GM19240 (cell line): ENCODE results near the gene ANKRD12.
"Not testable (repeated sequence)": the region's sequence is repeated elsewhere in the genome, so short reads cannot be mapped to it uniquely, and the experiment has no call there.

Experiments
- DNase-seq: peaks from one replicate; pipeline ENCODE4 v3.0.0; 2011; ENCODE audit warnings: low spot score; ENCODE audit not compliant: insufficient read length

The ANKRD12 gene

DNA sequence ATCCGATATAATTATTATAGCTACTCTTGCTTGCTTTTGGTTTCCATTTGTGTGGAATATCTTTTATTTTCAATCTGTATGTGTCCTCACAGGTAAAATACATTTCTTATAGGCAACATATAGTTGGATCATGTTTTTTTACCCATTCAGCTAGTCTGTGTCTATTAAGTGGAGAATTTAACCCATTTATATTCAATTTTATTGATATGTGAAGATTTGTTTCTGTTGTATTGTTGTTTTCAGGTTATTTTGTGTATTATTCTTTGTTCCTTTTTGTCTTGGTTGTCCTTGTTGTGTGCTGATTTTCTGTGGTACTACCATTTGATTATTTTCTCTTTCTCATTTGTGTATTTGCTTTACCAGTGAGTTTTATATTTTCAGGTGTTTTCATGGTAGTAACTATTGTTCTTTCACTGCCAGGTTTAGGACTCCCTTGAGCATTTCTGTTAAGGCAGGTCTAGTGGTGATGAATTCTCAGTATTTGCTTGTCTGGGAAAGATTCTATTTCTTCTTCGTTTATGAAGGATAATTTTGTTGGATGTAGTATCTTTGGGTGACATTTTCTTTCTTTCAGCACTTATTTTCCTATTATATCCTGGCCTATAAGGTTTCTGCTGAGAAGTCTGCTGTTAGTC lies 95.4 kb downstream of the ANKRD12 start:
- no peak for DNase-seq

DNA sequence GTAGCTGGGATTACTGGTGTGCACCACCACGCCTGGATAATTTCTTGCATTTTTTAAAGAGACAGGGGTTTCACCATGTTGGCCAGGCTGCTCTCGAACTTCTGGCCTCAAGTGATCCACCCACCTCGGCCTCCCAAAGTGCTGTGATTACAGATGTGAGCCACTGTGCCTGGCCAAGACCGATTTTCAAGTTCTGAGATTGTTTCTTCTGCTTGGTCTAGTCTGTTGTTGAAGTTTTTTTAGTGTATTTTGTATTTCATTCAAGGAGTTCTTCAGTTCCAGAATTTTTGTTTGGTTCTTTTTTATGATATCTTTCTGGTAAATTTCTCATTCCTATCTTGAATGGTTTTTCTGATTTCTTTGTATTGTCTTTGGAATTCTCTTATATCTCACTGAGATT lies 96.4 kb downstream of the ANKRD12 start:
- DNase-seq, result no peak

DNA sequence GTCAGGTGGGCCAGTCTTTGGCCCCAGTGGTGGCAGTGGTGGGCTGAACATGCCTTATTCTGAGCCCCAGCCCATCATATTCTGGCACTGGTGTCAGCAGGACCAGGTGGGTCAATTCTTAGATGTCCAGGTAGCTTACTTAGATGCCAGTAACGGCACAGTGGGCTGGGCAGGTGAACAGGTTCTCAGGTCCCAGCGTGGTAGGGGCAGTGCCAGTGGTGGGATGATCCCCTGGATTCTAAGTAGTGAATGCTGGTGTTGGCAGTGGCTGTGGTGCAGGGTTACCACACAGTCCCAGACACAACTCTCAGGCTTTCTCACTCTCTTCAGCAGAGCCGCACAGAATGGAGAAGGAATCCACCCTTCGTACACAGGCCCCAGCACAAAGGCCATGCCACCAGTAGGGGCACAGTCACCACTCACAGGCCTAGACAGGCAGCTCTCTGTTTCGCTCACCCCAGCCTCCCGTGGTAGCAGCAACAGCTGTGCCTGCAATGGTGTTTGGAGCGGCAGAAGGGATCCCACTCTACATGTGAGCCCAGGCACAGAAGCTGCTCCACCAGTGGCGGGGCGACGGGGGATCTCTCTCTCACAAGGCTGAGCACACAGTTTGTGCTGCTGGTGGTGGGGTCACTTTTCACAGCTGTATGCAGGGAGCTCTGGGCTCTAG lies 97.3 kb downstream of the ANKRD12 start:
- no peak for DNase-seq

DNA sequence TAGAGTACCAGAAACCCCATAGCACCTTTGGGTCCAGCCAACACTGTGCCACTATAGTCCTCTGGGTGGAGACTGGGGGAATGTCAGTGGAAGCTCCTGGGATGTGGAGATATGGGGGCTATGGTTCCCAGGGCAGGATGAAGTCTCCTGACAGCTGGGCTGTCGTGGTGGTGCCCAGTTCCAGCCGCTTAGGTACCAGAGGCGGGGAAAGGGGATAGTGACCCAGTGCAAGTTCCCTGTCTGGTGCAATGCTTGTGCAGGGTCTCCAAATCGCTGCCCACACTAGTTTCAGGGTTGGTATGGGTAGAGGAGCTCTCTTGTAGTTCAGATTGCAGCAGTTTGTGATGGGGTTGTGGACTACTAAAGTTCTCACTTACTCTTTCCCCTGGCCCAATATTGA lies 97.9 kb downstream of the ANKRD12 start:
- no peak for DNase-seq

DNA sequence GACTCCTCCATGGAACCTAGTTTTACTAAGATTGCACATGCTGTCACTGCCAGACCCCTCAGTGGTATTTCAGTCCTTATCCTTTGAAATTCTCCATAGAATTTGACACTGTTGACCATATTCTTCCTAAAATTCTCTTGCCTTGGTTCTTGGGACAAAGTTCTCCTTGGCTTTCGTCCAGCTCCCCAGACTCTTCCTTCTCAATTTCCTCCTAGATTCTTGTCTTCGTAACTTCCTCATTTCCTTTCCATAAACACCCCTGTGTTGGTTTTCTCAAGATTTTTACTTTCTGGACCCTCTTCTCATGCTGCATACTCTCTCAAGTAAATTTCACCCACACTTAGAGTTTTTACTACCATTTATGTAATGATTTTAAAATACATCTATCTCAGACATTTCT lies 101.4 kb downstream of the ANKRD12 start:
- no peak for DNase-seq

DNA sequence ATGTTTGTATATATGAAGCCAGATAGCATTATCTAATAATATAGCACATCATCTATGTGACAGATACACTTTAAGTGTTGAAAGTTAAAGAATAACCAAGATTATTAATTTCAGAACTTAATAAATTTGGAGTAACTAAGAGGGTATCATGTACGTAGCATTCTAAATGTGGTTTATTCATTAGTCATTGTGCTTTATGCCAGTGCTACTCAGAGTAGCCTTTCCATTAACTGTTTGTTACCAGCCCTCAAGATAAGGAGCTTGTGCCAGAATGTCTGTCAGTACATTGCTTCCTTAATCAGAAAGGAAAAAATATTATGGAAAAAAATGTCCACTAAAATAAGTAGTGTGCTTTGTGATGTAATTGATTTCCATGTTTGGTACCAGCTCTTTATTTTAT lies 103.1 kb downstream of the ANKRD12 start:
- no peak for DNase-seq

DNA sequence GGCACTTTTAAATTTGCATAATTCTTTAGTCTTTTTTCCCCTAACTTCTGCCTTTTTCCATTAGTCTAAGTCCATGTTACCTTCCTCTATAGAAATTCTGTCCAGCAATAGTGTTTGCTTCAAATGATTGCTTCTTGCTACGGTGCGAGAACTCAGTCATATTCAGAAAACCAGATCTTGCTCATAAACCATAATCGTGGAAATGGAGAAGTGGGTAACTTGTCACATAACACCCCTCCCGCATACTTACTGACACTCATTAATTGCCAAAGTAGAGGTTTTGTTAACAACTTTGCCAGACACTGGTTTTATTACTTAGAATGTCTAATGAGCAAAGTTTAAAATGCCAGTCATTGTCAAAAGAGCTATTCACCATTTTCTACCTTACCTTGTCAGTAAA lies 103.7 kb downstream of the ANKRD12 start:
- DNase-seq, result no peak

DNA sequence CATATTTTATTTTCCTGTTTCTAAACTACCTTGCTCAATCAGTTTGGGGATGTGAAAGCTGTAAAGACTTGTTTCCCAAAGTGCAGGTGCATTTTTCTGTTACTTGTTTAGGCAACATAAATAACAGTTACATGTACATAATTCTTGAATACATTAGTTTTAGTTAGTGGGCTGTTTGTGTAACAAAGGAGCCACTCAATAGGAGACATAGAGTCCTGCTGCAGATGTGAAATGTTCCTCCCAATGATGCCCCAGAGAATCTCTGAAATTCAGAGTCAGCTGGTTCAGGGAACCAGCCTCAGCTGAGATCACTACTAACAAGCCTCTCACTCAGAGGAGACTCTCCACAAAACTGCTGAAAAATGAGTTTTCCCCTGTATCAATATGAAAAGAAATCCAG lies 106.4 kb downstream of the ANKRD12 start:
- no peak for DNase-seq

DNA sequence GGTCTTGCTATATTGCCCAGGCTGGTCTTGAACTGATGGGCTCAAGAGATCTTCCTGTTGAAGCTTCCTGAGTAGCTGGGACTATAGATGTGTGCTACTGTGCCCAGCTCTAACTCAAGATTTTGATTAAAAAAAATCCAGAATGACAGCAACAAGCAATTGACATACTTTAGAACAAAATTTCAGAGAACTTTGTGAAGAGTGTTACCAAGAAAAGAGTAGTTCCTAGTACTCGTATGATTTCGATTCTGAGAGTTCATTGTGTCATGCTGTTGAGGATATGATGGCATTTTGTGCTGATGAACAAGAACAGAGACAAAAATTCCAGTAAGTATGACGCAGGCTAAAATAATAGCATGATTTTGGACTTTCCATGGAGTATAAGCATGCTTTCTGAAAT lies 107.8 kb downstream of the ANKRD12 start:
- DNase-seq, result no peak

DNA sequence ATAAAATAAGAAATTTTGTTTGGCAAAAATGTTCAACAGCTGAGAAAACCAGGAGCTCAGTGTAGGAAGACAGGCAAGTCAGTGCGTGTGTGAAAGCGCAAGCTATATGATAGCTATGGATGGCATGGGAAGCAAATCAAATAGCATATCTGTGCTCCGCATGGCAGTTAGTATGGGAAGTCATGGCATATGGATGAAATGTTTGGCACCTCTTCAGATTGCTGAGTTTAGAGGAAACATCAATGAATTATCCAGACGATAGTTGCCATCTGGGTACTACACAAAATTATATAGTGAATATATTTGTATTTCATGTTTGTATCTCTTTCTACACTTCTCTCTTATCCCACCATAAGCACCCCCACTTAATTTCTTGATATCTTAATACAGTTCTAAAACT lies 112.1 kb downstream of the ANKRD12 start:
- no peak for DNase-seq

DNA sequence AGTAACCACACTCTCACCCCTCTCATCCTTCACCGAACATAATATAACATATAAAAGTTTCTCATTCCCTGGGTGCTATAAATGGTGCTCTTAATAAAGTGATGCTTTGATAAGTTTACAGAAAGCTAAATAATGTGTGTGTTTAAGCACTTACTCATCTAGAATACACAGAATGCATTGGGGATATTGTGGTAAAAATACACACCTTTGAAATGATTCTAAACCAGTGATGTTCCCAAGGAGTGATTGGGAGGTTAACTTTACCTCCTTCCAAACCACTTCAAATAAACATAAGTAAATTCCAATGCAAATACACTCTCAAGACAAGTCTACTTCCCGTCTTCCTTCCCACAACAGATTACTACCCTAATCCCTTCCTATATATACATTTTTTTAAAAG lies 112.7 kb downstream of the ANKRD12 start:
- DNase-seq, result no peak

DNA sequence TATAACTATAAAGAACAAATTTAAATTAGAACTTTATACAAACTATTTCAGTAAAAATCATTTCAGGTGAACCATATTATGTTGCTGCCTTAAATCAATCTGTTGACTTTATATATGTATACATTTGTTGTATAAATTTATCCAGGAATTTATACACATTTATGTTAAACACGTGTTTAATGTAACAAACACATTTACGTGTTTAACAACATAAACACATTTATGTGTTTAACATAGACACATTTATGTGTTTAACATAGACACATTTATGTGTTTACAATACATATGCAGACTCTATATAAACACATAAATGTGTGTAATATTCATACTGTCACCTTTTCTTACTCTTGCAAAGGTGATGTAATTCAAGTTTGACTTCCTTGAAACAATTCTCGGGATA lies 122.6 kb downstream of the ANKRD12 start:
- no peak for DNase-seq

DNA sequence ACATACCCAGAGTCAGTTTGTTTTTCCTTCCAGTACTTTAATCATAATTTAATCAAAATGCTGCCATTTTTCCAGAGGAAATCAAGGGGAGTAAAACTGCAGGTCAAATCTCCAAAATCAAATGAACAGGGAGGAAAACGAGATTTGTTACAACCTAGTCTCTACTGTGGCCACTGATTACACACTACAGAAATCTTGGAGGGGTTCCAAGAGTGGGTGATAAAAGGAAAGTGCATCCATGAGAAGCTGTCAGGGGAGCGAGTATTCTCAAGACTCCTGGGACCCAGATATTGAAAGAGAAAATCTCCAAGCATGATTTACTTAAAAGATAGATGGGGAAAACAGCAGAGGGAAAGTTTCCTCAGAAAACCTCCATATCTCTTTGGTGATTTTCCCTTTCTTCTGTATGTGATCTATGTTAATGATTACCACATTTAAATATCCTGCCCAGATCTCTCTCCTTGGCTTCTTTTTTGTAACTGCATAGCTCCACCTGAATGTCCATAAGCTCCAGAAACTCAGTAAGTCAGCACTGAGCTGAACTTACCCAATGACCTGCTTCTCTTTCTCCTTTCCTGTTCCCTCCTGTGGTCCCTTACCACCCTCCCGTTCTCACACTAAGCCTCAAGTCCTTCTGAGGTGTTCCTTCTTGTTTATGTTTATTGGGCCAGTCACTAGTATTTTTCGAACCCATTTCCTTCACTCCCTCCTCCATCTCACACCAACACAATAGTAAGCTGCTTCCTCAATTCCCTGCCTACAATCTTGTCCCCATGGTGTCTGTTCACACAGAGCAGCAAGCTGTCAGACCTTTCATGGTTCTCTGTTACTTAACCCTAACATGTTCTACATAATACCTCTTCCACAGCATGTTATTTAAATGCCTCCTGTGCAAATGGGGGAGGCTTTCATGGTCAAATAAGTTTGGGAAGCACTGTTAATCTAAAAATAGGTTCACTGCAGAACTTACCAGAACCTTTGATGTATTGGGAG lies 124.1 kb downstream of the ANKRD12 start:
- DNase-seq, result no peak

DNA sequence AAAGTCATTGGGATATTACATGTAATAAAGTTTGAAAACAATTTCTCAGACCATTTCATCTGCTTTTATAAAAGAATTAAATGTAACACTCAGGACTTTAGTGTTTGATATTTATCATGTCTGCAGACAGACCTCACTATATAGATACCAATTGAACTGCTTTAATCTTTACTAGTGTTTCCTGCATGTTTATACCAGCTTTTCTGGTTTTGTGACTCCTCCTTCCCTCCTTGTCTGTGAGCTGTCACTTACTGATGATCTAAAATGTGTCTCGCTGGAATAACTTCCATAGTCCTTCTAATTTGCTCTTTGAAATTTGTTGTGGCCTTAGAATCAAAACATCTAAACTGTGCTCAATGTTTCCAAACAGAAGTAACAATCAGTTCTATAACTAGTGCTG lies 126.7 kb downstream of the ANKRD12 start:
- DNase-seq, result no peak

DNA sequence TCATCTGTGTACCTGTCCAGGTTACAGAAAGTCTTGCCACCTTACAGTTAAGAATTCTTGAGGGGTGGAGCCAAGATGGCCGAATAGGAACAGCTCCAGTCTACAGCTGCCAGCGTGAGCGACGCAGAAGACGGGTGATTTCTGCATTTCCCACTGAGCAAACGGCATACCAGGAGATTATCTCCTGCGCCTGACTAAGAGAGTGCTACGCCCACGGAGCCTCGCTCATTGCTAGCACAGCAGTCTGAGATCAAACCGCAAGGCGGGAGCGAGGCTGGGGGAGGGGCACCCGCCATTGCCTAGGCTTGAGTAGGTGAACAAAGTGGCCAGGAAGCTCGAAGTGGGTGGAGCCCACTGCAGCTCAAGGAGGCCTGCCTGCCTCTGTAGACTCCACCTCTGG lies 128.2 kb downstream of the ANKRD12 start:
- not testable (repeated sequence) for DNase-seq

DNA sequence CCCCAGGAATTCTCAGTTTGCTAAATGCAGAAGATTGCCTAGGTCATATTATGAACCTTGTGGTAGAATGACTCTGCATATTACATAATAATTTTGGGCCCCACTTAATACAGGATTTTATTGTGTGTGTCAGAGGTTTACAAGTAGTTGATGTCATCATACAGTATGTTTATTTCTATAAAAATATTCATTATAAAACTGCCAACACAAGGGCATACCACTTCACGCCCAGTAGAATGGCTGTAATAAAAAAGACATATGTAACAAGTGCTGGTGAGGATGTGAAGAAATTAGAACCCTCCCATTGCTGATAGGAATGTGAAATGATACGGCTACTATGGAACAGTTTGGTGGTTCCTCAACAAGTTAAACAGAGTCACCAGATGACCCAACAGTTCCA lies 136.6 kb downstream of the ANKRD12 start:
- DNase-seq, result no peak

DNA sequence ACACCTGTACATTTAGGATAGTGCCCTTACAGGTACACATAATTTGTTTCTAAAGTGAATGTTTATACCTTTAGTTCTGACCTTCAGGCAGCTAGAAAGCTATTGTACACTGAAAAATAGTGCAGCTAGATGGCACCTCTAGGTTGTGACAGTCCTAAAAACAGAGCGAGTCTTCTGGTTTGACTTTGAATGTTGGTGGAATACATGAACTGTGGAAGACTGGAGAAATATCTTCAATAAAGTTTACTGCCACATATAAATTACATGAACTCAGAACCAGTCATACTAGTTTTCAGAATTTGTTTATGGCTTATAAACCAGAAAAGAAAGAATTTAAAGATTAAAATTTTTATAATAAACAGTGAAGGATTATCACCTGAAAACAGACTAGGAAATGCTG lies 139.3 kb downstream of the ANKRD12 start:
- no peak for DNase-seq

DNA sequence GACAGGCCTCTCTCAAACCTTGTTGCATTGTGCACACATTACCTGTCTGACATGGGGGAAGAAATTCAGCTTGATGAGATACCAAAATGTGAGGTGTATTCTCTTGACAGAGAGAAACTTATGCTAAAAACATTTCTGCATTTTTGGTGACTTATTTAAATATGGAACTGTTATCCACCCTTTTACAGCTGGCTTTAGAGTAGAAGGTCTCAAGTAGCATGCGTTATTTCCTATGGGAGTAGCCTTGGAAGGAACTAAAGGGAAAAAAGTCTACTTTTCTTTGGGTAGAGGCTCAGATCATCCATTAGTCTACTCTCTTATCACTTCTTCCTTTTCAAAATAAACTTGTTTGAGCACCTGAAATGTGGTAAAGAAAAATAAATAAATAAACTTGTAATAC lies 141.4 kb downstream of the ANKRD12 start:
- no peak for DNase-seq

DNA sequence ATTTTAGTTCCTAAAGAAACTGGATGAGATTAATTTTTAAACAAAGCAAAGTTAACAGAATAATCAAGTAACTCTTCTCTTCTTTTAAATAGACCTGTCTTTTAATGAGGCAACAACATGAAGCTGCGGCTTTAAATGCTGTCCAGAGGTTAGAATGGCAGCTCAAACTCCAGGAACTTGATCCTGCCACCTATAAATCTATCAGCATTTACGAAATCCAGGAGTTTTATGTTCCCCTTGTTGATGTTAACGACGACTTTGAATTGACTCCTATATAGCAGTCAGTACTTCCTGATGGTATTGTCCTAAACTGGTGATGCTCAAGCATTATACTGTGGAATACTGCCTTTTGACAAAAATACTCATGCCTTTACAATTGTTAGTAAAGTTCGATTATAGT lies 144.3 kb downstream of the ANKRD12 start:
- DNase-seq, result no peak

DNA sequence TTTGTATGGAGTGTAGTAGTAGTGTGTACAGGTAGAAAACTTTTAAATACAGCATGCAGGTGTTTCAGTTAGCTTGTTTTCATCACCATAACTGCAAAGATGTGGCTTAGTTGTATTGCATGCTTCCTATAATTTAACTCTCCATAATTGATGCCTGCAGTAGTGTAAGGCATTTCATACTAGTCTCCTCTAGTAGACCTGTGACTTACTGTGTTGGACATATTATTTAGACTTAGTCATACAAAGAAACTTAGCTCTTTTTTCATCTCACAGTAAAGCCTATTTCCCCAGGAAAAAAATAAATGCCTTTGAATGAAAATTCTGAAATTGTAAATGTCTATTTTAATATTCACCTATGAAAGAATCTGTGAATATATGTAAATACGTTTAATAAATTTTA lies 145.2 kb downstream of the ANKRD12 start:
- DNase-seq, result no peak

DNA sequence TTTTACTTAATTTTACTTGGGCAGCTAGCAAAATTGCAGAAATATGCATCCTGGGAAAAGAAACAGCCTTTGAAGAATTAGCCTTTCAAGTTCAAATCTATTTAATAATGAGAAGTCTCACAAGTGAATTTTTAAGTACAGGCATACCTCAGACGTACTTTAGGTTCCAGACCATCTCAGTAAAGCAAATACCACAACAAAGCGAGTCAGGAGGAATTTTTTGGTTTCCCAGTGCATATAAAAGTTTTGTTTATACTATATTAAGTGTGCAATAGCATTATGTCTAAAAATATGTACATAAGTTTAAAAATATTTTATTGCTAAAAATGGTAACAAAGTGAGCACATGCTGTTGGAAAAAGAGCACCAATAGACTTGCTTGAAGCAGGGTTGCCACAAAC lies 147.2 kb downstream of the ANKRD12 start:
- DNase-seq, result no peak

DNA sequence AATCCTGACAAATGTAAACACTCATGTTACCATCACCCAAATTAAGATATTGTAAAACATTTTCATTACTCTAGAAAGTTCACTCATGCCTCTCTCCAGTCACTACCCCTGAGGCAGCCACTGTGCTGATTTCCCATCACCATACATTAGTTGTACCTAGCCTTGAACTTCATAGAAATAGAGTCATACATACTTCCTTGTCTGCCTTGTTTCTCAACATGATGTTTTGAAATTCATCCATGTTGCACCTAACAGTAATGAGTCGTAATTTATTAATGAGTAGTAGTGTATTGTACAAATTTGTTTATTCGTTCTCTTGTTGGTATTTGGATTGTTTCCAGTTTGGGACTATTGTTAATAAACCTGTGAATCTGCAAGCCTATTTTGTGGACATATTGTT lies 149.0 kb downstream of the ANKRD12 start:
- DNase-seq, result no peak
